ENCODE results near the gene AAR2.

Gene AAR2

GRCh38 chr20:36261389-36262105 lies 25.3 kb downstream of the AAR2 start:
- no peak for DNase-seq

- no peak for DNase-seq
Observed at GRCh38 chr20:36262440-36262839, 26.2 kb downstream of the AAR2 start.

GRCh38 chr20:36264426-36265246 lies 28.4 kb downstream of the AAR2 start:
- no peak for DNase-seq

GRCh38 chr20:36266189-36266588 lies 29.9 kb downstream of the AAR2 start:
- no peak for DNase-seq

- DNase-seq, result no peak
Observed at GRCh38 chr20:36267605-36268381, 31.5 kb downstream of the AAR2 start.

- no peak for DNase-seq
Observed at GRCh38 chr20:36268440-36269342, 32.4 kb downstream of the AAR2 start.

- no peak for DNase-seq
Observed at GRCh38 chr20:36269507-36269906, 33.2 kb downstream of the AAR2 start.

GRCh38 chr20:36270744-36271638 lies 34.7 kb downstream of the AAR2 start:
- peak; percentile 45 for DNase-seq

GRCh38 chr20:36271639-36272546 lies 35.6 kb downstream of the AAR2 start:
- DNase-seq, result no peak

GRCh38 chr20:36272547-36273220 lies 36.4 kb downstream of the AAR2 start:
- DNase-seq, result no peak

- no peak for DNase-seq
Observed at GRCh38 chr20:36273414-36274180, 37.3 kb downstream of the AAR2 start.

GRCh38 chr20:36274181-36274841 lies 38.0 kb downstream of the AAR2 start:
- DNase-seq, result no peak

GRCh38 chr20:36275011-36275410 lies 38.7 kb downstream of the AAR2 start:
- no peak for DNase-seq

GRCh38 chr20:36275441-36276189 lies 39.3 kb downstream of the AAR2 start:
- no peak for DNase-seq

- no peak for DNase-seq
Observed at GRCh38 chr20:36277546-36277945, 41.3 kb downstream of the AAR2 start.

- no peak for DNase-seq
Observed at GRCh38 chr20:36279362-36279761, 43.1 kb downstream of the AAR2 start.

- no peak for DNase-seq
Observed at GRCh38 chr20:36279776-36280175, 43.5 kb downstream of the AAR2 start.
